ENCODE measurements around the gene ATE1.

The ATE1 gene

GRCh38 chr10:121879476-121879875 is 48.4 kb downstream of the ATE1 start:
- DNase-seq (ENCODE audit: low read depth, low spot score), result no peak

GRCh38 chr10:121873236-121873635 is 54.6 kb downstream of the ATE1 start:
- no peak for DNase-seq (ENCODE audit: low read depth, low spot score)

- no peak for DNase-seq (ENCODE audit: low read depth, low spot score)
Observed at GRCh38 chr10:121870413-121870812, 57.4 kb downstream of the ATE1 start.

- no peak for DNase-seq (ENCODE audit: low read depth, low spot score)
Observed at GRCh38 chr10:121865554-121865953, 62.3 kb downstream of the ATE1 start.

GRCh38 chr10:121864653-121865052 is 63.2 kb downstream of the ATE1 start:
- no peak for DNase-seq (ENCODE audit: low read depth, low spot score)

GRCh38 chr10:121864168-121864567 is 63.7 kb downstream of the ATE1 start:
- no peak for DNase-seq (ENCODE audit: low read depth, low spot score)

- DNase-seq (ENCODE audit: low read depth, low spot score), result no peak
Observed at GRCh38 chr10:121862649-121863048, 65.2 kb downstream of the ATE1 start.

- no peak for DNase-seq (ENCODE audit: low read depth, low spot score)
Observed at GRCh38 chr10:121862042-121862441, 65.8 kb downstream of the ATE1 start.

GRCh38 chr10:121860810-121861209 is 67.0 kb downstream of the ATE1 start:
- no peak for DNase-seq (ENCODE audit: low read depth, low spot score)

- no peak for DNase-seq (ENCODE audit: low read depth, low spot score)
Observed at GRCh38 chr10:121854809-121855445, 72.9 kb downstream of the ATE1 start.

- no peak for DNase-seq (ENCODE audit: low read depth, low spot score)
Observed at GRCh38 chr10:121853950-121854349, 73.9 kb downstream of the ATE1 start.

- DNase-seq (ENCODE audit: low read depth, low spot score), result no peak
Observed at GRCh38 chr10:121851786-121852185, 76.0 kb downstream of the ATE1 start.

GRCh38 chr10:121848082-121848481 is 79.7 kb downstream of the ATE1 start:
- DNase-seq (ENCODE audit: low read depth, low spot score), result no peak

- DNase-seq (ENCODE audit: low read depth, low spot score), result no peak
Observed at GRCh38 chr10:121846555-121846954, 81.3 kb downstream of the ATE1 start.

GRCh38 chr10:121845044-121845784 is 82.6 kb downstream of the ATE1 start:
- DNase-seq (ENCODE audit: low read depth, low spot score), result no peak

GRCh38 chr10:121844537-121844936 is 83.3 kb downstream of the ATE1 start:
- no peak for DNase-seq (ENCODE audit: low read depth, low spot score)

GRCh38 chr10:121843379-121843778 is 84.5 kb downstream of the ATE1 start:
- no peak for DNase-seq (ENCODE audit: low read depth, low spot score)

- no peak for DNase-seq (ENCODE audit: low read depth, low spot score)
Observed at GRCh38 chr10:121841862-121842261, 86.0 kb downstream of the ATE1 start.

- no peak for DNase-seq (ENCODE audit: low read depth, low spot score)
Observed at GRCh38 chr10:121838931-121839330, 88.9 kb downstream of the ATE1 start.

GRCh38 chr10:121838149-121838548 is 89.7 kb downstream of the ATE1 start:
- DNase-seq (ENCODE audit: low read depth, low spot score), result no peak

GRCh38 chr10:121836171-121836570 is 91.7 kb downstream of the ATE1 start:
- no peak for DNase-seq (ENCODE audit: low read depth, low spot score)

- no peak for DNase-seq (ENCODE audit: low read depth, low spot score)
Observed at GRCh38 chr10:121835376-121835775, 92.5 kb downstream of the ATE1 start.

GRCh38 chr10:121834757-121835156 is 93.1 kb downstream of the ATE1 start:
- no peak for DNase-seq (ENCODE audit: low read depth, low spot score)
